Astrocyte of the hippocampus (primary cell): ENCODE measurements around the gene NAALAD2.
A peak's percentile ranks its signal among the peaks of the same experiment; 100 is the strongest.
"Not testable (repeated sequence)": the region's sequence is repeated elsewhere in the genome, so short reads cannot be mapped to it uniquely, and the experiment has no call there.

ENCODE experiments used
- DNase-seq: peaks from one replicate; pipeline ENCODE4 v3.0.0; 2011; ENCODE audit warnings: low read depth, low spot score

Gene NAALAD2

GRCh38 chr11:90134478-90135003 is at the start of gene NAALAD2:
TSS of gene NAALAD2 (plus strand) at chr11:90134663. CDS start at chr11:90134759, 96 bp downstream.
- peak; percentile 65 for DNase-seq

GRCh38 chr11:90085650-90086049 is 48.8 kb upstream of the NAALAD2 start, which contains the start of gene UBTFL1:
TSS of gene UBTFL1 (plus strand) at chr11:90085950. CDS start at chr11:90085950, 0 bp downstream.
- DNase-seq = not testable (repeated sequence)

- DNase-seq = not testable (repeated sequence)
Measured at GRCh38 chr11:90088731-90089130, 45.7 kb upstream of the NAALAD2 start.

- not testable (repeated sequence) for DNase-seq
Measured at GRCh38 chr11:90095230-90095924, 39.1 kb upstream of the NAALAD2 start.

GRCh38 chr11:90098261-90098660 is 36.2 kb upstream of the NAALAD2 start:
- not testable (repeated sequence) for DNase-seq

GRCh38 chr11:90100431-90100830 is 34.0 kb upstream of the NAALAD2 start:
- DNase-seq = no peak

DNA sequence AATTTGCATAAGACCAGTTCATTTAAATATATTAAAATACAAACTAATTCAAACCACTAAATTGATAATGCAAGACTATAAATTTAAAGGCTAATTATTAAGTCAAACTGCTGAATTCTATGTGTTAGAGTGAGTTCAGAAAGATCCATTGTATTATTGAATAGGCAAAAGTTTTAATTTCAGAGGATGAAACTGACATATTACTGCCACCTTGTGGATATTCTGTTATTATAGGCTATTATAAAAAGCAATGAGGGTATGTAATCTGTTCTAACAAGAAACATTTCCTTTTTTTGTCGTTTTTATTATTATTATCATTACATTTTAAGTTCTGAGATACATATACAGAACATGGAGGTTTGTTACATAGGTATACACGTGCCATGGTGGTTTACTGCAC is 20.9 kb upstream of the NAALAD2 start:
- peak; percentile 13 for DNase-seq

DNA sequence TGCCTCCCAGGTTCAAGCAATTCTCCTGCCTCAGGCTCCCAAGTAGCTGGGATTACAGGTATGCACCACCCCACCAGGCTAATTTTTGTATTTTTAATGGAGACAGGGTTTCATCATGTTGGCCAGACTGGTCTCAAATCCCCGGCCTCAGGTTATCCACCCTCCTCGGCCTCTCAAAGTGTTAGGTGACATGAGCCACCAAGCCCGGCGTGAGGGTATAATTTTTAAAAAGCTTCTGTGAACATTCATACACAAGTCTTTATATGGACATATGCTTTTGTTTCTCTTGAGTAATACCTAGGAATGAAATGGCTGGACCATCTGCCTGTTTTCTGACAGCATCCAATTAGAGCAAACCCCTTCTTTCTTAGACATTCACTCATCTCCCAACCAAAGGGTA is 14.3 kb upstream of the NAALAD2 start:
- no peak for DNase-seq

GRCh38 chr11:90124371-90124770 is 10.1 kb upstream of the NAALAD2 start:
- DNase-seq = peak; percentile 36

GRCh38 chr11:90124946-90125345 is 9.5 kb upstream of the NAALAD2 start:
- DNase-seq = no peak

GRCh38 chr11:90133560-90134477 is 644 bp upstream of the NAALAD2 start:
- no peak for DNase-seq

DNA sequence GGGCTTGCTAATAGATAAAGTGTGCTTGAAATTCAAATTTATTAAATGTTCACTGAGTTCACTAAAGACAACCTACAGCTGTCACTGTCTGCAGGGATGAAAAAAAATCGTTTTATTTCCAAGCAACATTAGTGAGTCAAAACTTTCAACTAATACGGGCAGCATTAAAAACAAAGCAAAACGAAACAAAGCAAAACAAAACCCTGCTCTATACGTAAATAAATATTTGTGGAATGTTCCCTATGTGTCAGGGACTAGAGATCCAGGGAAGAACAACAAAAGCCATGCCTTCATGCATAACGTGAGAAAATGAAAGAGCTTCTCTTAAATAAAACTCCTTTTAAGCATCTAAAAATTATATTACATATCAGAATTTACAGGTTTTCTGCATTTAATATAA is 553 bp downstream of the NAALAD2 start:
- no peak for DNase-seq

DNA sequence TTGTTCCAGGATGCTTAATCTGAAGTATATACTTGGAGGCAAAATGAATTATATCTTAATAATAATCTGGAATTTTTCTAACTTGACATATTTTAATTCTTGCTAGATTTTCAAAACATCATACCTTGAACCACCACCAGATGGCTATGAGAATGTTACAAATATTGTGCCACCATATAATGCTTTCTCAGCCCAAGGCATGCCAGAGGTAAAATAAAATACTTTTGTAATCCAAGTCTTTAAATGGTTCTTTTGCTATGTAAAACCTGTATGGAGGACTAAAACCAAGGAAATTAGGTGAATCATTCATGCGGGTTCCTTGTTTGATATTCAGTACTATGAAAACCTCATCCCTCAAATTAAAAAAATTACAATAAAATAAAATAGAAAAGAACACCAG is 14.4 kb downstream of the NAALAD2 start:
- no peak for DNase-seq

DNA sequence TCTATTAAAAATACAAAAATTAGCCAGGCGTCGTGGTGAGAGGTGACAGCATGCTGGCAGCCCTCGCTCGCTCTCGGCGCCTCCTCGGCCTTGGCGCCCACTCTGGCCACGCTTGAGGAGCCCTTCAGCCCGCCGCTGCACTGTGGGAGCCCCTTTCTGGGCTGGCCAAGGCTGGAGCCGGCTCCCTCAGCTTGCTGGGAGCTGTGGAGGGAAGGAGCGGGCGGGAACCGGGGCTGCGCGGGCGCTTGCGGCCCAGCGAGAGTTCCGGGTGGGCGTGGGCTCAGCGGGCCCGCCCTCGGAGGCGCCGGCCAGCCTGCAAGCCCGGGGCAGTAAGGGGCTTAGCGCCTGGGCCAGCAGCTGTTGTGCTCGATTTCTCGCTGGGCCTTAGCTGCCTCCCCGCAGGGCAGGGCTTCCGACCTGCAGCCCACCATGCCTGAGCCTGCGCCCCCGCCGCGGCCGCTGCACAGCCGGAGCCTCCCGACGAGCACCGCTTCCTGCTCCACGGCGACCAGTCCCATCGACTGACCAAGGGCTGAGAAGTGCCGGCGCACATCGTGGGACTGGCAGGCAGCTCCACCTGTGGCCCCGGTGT is 32.6 kb downstream of the NAALAD2 start:
- DNase-seq = not testable (repeated sequence)

- DNase-seq = not testable (repeated sequence)
Measured at GRCh38 chr11:90167704-90168103, 33.2 kb downstream of the NAALAD2 start.

GRCh38 chr11:90168571-90168970 is 34.1 kb downstream of the NAALAD2 start:
- DNase-seq = no peak

DNA sequence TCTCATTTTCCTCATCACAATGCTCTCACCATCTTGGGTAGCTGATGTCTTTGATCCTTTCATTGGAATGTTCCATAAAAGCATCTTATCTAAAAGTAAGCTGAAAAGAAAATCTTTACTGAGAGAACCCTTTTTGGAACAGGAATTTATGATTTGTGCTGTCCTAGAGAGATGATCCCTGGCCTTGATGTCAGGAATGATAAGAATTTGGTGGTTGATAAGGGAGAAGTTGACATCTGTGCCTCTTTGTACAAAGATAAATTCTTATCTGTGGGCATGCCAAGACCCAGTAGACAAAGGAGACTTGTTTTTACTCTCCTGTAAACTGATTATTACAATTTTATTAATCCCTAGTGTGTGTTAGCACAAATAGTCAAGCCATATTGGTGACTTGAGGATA is 36.9 kb downstream of the NAALAD2 start:
- DNase-seq = no peak

GRCh38 chr11:90176069-90176468 is 41.6 kb downstream of the NAALAD2 start:
- no peak for DNase-seq

GRCh38 chr11:90178751-90179150 is 44.3 kb downstream of the NAALAD2 start:
- no peak for DNase-seq

- DNase-seq = no peak
Measured at GRCh38 chr11:90179923-90180322, 45.5 kb downstream of the NAALAD2 start.

DNA sequence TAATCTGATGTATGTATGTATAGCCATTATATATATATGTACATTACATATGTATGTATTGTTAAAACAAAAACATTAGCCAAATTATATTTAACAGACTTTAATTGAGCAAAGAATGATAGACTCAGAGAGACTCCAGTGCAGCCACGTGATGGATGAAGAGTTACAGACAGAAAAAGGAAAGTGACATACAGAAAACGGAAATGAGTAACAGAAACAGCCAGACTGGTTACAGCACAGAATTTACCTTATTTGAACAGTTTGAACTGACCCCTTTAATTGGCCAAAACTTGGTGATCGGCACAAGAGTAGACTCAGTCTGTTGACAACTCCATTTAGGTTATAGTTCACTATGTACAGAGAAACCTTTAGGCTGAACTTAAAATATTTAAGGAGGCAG is 53.4 kb downstream of the NAALAD2 start:
- no peak for DNase-seq

DNA sequence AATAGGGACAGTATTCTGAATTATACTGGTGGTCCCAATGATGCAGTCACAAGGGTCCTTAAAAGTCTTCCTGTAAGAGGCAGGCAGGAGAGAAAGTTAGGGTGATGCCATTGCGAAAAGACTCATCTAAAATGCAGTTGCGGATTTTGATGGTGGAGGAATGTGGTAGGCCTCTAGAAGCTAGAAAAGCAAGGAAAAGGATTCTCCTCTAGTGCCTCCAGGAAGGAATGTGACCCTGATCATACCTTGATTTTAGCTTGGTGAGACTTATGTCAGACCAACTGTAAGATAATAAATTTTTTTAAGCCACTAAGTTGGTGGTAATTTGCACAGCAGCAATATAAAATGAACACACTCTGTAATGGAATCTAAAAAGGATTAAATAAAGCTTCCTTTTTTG is 54.5 kb downstream of the NAALAD2 start:
- DNase-seq = no peak
